Pons (tissue), 1 donor: ENCODE data around the gene CCDC116.
A peak's percentile ranks its signal among the peaks of the same experiment; 100 is the strongest.
"Not testable (repeated sequence)": the region's sequence is repeated elsewhere in the genome, so short reads cannot be mapped to it uniquely, and the experiment has no call there.

Experiments used
- DNase-seq: peaks from one replicate; pipeline ENCODE4 v3.0.0-alpha.2; 2016; ENCODE audit warnings: low spot score

CCDC116 gene

GRCh38 chr22:21632237-21632895, at the start of gene CCDC116:
Gene CCDC116 (plus strand): TSS chr22:21632760. CDS start chr22:21633182, 422 bp downstream.
- DNase-seq, result no peak

- no peak for DNase-seq
Measured at GRCh38 chr22:21582801-21583740, 49.5 kb upstream of the CCDC116 start.

GRCh38 chr22:21585389-21585788, 47.2 kb upstream of the CCDC116 start:
- no peak for DNase-seq

- peak; percentile 94 for DNase-seq
Measured at GRCh38 chr22:21587803-21588611, 44.6 kb upstream of the CCDC116 start.

- no peak for DNase-seq
Measured at GRCh38 chr22:21589396-21589795, 43.2 kb upstream of the CCDC116 start.

GRCh38 chr22:21590809-21591641, 41.5 kb upstream of the CCDC116 start:
- DNase-seq, result no peak

- DNase-seq, result no peak
Measured at GRCh38 chr22:21591695-21592094, 40.9 kb upstream of the CCDC116 start.

GRCh38 chr22:21592422-21592821, 40.1 kb upstream of the CCDC116 start:
- DNase-seq, result no peak

GRCh38 chr22:21593406-21594232, 38.9 kb upstream of the CCDC116 start:
- DNase-seq, result no peak

GRCh38 chr22:21594865-21595452, 37.6 kb upstream of the CCDC116 start:
- no peak for DNase-seq

- not testable (repeated sequence) for DNase-seq
Measured at GRCh38 chr22:21596356-21597135, 36.0 kb upstream of the CCDC116 start.

GRCh38 chr22:21598302-21598701, 34.3 kb upstream of the CCDC116 start:
- DNase-seq, result no peak

GRCh38 chr22:21599053-21599893, 33.3 kb upstream of the CCDC116 start:
- no peak for DNase-seq

GRCh38 chr22:21602579-21602978, 30.0 kb upstream of the CCDC116 start:
- DNase-seq, result no peak

GRCh38 chr22:21603973-21604372, 28.6 kb upstream of the CCDC116 start:
- no peak for DNase-seq

- no peak for DNase-seq
Measured at GRCh38 chr22:21605887-21606564, 26.5 kb upstream of the CCDC116 start.

GRCh38 chr22:21606775-21607174, 25.8 kb upstream of the CCDC116 start:
- DNase-seq, result no peak
